ENCODE data around the gene ADPRM. TPM values are rescaled to one million over a fixed set of nuclear protein-coding genes. Genes with fewer than 3 reads are reported as not detected.

ADPRM gene
- total RNA-seq, 1 donor from 2014 or later: 9.2 TPM

GRCh38 chr17:10652984-10653659 lies 44.3 kb upstream of the ADPRM start:
- TF ChIP-seq CTCF (IDR thresholded peaks at IDR 0.05; ENCODE audit: unreplicated experiment): no peak
- H3K4me3 Mint-ChIP-seq (ENCODE audit: low read depth): no peak overlapping the region
- no peaks in the 10 kb centered on the region for H3K27me3 Mint-ChIP-seq
- no peaks in the 10 kb centered on the region for H3K9me3 Mint-ChIP-seq (ENCODE audit: low read depth)
- no peaks in the 10 kb centered on the region for H3K36me3 Mint-ChIP-seq (ENCODE audit: insufficient read depth)
- no peaks in the 10 kb centered on the region for H3K4me1 Mint-ChIP-seq (ENCODE audit: low read depth)
- H3K27ac Mint-ChIP-seq: no peak overlapping the region
- no peak for DNase-seq (ENCODE audit: low spot score, unreplicated experiment)

- H3K4me1 Mint-ChIP-seq (ENCODE audit: low read depth): no peaks in the 10 kb centered on the region
- TF ChIP-seq CTCF (IDR thresholded peaks at IDR 0.05; ENCODE audit: unreplicated experiment): no peak
- H3K4me3 Mint-ChIP-seq (ENCODE audit: low read depth): no peak overlapping the region
- DNase-seq (ENCODE audit: low spot score, unreplicated experiment): no peak
- H3K9me3 Mint-ChIP-seq (ENCODE audit: low read depth): no peaks in the 10 kb centered on the region
- peak overlapping the region; percentile 55 for H3K27ac Mint-ChIP-seq
- no peaks in the 10 kb centered on the region for H3K36me3 Mint-ChIP-seq (ENCODE audit: insufficient read depth)
- H3K27me3 Mint-ChIP-seq: no peaks in the 10 kb centered on the region
Measured at GRCh38 chr17:10653987-10654386, 43.4 kb upstream of the ADPRM start.

- Mint-ChIP-seq H3K4me1 (ENCODE audit: low read depth) (no peaks in the 10 kb centered on the region), H3K27me3 (no peaks in the 10 kb centered on the region), H3K9me3 (ENCODE audit: low read depth) (no peaks in the 10 kb centered on the region), H3K36me3 (ENCODE audit: insufficient read depth) (no peaks in the 10 kb centered on the region), H3K4me3 (ENCODE audit: low read depth) (no peak within 1 kb of the TSS), H3K27ac (no peak within 1 kb of the TSS)
- no peak for TF ChIP-seq CTCF (IDR thresholded peaks at IDR 0.05; ENCODE audit: unreplicated experiment)
- DNase-seq (ENCODE audit: low spot score, unreplicated experiment): no peak
Measured at GRCh38 chr17:10657148-10657547, 40.2 kb upstream of the ADPRM start, which contains the start of gene MYH3. TSS of gene MYH3 (minus strand) at chr17:10657309. CDS start at chr17:10655064, 2,245 bp downstream.

- no peak for DNase-seq (ENCODE audit: low spot score, unreplicated experiment)
- Mint-ChIP-seq H3K27me3 (no peaks in the 10 kb centered on the region), H3K9me3 (ENCODE audit: low read depth) (no peaks in the 10 kb centered on the region), H3K4me1 (ENCODE audit: low read depth) (no peaks in the 10 kb centered on the region), H3K36me3 (ENCODE audit: insufficient read depth) (no peaks in the 10 kb centered on the region), H3K27ac (no peak overlapping the region), H3K4me3 (ENCODE audit: low read depth) (no peak overlapping the region)
- no peak for TF ChIP-seq CTCF (IDR thresholded peaks at IDR 0.05; ENCODE audit: unreplicated experiment)
Measured at GRCh38 chr17:10657879-10658278, 39.5 kb upstream of the ADPRM start.

GRCh38 chr17:10661437-10661836 lies 36.0 kb upstream of the ADPRM start:
- no peak overlapping the region for H3K4me3 Mint-ChIP-seq (ENCODE audit: low read depth)
- no peaks in the 10 kb centered on the region for H3K9me3 Mint-ChIP-seq (ENCODE audit: low read depth)
- no peak for DNase-seq (ENCODE audit: low spot score, unreplicated experiment)
- no peak overlapping the region for H3K27ac Mint-ChIP-seq
- no peaks in the 10 kb centered on the region for H3K4me1 Mint-ChIP-seq (ENCODE audit: low read depth)
- no peak for TF ChIP-seq CTCF (IDR thresholded peaks at IDR 0.05; ENCODE audit: unreplicated experiment)
- H3K36me3 Mint-ChIP-seq (ENCODE audit: insufficient read depth): no peaks in the 10 kb centered on the region
- H3K27me3 Mint-ChIP-seq: no peaks in the 10 kb centered on the region

All from progenitor cell of endocrine pancreas (in vitro differentiated cells).